ENCODE results near the gene CNIH4. TPM values are rescaled to one million over a fixed set of nuclear protein-coding genes. Genes with fewer than 3 reads are reported as not detected.

The CNIH4 gene
- total RNA-seq, 1 donor from 2014 or later = 91.8 TPM

DNA sequence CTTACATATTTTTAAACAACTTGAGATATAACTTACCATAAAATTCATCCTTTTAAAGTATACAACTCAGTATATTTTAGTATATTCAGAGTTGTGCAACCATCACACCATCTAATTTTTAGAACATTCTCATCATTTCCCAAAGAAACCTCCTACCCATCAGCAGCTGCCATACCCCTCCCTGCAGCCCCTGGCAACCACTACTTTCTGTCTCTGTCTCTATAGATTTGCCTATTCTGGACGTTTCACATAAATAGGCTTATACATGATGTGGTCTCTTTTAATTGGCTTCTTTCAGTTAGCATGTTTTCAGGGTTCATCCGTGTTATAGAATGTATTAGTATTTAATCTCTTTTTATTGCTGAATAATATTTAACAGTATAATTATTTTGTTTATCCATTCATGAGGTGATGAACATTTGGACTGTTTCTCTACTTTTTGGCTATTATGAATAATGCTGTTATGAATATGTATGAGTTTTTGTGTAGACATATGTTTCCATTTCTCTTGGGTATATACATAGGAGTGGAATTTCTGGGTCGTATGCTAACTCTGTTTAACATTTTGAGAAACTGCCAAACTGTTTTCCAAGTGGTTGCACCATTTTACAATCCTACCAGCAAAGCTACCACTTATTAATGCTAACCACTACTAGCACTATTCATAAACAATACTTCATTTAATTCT, 48.4 kb downstream of the CNIH4 start:
- Mint-ChIP-seq H3K4me1 (no peaks in the 10 kb centered on the region), H3K9me3 (no peaks in the 10 kb centered on the region), H3K27ac (no peak overlapping the region), H3K36me3 (peaks cover 34% of the 10 kb centered on the region), H3K27me3 (ENCODE audit: insufficient read depth, low read depth) (no peaks in the 10 kb centered on the region), H3K4me3 (no peak overlapping the region)
- no peaks in the 10 kb centered on the region for H3F3A ChIP-seq (ENCODE audit: low read depth)
- no peak overlapping the region for H2AFZ ChIP-seq (replicated peaks)
- no peaks in the 10 kb centered on the region for H3K27me3 ChIP-seq
- TF ChIP-seq, protein P1, sequence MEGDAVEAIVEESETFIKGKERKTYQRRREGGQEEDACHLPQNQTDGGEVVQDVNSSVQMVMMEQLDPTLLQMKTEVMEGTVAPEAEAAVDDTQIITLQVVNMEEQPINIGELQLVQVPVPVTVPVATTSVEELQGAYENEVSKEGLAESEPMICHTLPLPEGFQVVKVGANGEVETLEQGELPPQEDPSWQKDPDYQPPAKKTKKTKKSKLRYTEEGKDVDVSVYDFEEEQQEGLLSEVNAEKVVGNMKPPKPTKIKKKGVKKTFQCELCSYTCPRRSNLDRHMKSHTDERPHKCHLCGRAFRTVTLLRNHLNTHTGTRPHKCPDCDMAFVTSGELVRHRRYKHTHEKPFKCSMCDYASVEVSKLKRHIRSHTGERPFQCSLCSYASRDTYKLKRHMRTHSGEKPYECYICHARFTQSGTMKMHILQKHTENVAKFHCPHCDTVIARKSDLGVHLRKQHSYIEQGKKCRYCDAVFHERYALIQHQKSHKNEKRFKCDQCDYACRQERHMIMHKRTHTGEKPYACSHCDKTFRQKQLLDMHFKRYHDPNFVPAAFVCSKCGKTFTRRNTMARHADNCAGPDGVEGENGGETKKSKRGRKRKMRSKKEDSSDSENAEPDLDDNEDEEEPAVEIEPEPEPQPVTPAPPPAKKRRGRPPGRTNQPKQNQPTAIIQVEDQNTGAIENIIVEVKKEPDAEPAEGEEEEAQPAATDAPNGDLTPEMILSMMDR (IDR thresholded peaks at IDR 0.05) = no peak
- no peak for TF ChIP-seq EZH2phosphoT487 (IDR thresholded peaks at IDR 0.05)
- TF ChIP-seq EZH2 (IDR thresholded peaks at IDR 0.05) = no peak
- peaks cover 14% of the 10 kb centered on the region for H4K20me1 ChIP-seq (ENCODE audit: low read depth)
- H3K9ac ChIP-seq = no peak overlapping the region
- H3K4me1 ChIP-seq = peaks cover 5% of the 10 kb centered on the region
- no peak overlapping the region for H3K4me3 ChIP-seq
- no peaks in the 10 kb centered on the region for H3K9me3 ChIP-seq (ENCODE audit: low read depth)
- H3K4me2 ChIP-seq = no peak overlapping the region
- DNase-seq (ENCODE audit: low spot score) = no peak
- no peak overlapping the region for H3K27ac ChIP-seq
- peaks cover 7% of the 10 kb centered on the region for H3K79me2 ChIP-seq (ENCODE audit: low read depth)
- H3K36me3 ChIP-seq = peaks cover 43% of the 10 kb centered on the region

DNA sequence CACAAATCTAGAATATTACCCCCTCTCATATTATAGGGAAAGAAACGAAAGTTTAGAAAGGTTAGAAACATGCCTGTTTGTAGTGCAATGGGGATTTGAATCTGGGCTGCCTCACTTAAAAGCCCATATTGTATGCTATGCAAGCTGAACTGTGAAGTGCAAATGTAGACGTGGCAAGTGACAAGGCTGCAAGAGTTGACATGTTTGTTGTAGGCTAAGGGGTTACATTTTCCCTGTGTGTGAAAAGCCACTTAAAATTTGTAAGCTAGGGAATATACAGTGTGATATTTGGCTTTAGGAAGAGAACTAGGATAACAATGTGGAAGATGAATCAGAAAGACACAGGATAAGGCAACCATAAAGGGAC, 48.9 kb downstream of the CNIH4 start:
- Histone ChIP-seq H3K36me3 (peaks cover 42% of the 10 kb centered on the region), H3K27ac (no peak overlapping the region), H3K9me3 (ENCODE audit: low read depth) (no peaks in the 10 kb centered on the region), H3K4me1 (peaks cover 5% of the 10 kb centered on the region), H3K4me2 (no peak overlapping the region), H3K27me3 (no peaks in the 10 kb centered on the region), H3K9ac (no peak overlapping the region), H4K20me1 (ENCODE audit: low read depth) (peaks cover 14% of the 10 kb centered on the region), H3K79me2 (ENCODE audit: low read depth) (peaks cover 7% of the 10 kb centered on the region), H3F3A (ENCODE audit: low read depth) (no peaks in the 10 kb centered on the region), H2AFZ (replicated peaks) (no peak overlapping the region), H3K4me3 (no peak overlapping the region)
- Mint-ChIP-seq H3K4me1 (no peaks in the 10 kb centered on the region), H3K4me3 (no peak overlapping the region), H3K27ac (no peak overlapping the region), H3K36me3 (peaks cover 36% of the 10 kb centered on the region), H3K9me3 (no peaks in the 10 kb centered on the region), H3K27me3 (ENCODE audit: insufficient read depth, low read depth) (no peaks in the 10 kb centered on the region)
- no peak for DNase-seq (ENCODE audit: low spot score)
- TF ChIP-seq EZH2phosphoT487 (IDR thresholded peaks at IDR 0.05) = no peak
- TF ChIP-seq, protein P1 (IDR thresholded peaks at IDR 0.05) = no peak
- TF ChIP-seq EZH2 (IDR thresholded peaks at IDR 0.05) = no peak

DNA sequence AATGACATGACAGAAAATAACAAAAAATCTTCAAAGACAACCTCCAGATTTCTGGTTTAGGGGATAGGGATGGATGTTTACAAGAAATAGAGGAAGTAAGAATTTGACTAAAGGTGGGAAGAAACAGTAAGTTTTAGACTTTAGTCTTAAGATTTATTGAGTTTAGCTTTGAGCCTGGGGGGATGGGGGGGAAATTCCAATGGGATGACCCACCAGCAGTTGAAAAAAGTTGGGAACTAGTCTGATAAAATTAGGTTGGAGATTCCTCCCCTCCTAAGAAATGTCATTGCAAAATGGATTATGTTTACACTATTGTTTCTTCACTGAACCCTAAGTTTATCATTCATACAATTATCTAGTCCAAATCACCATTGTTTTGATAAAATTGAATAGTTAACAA, 49.5 kb downstream of the CNIH4 start:
- no peaks in the 10 kb centered on the region for H3K27me3 ChIP-seq
- peaks cover 33% of the 10 kb centered on the region for H3K36me3 Mint-ChIP-seq

More for the DNA sequence above, 49.5 kb downstream of the CNIH4 start:
- H3F3A ChIP-seq (ENCODE audit: low read depth) = no peaks in the 10 kb centered on the region
- H3K9ac ChIP-seq = no peak overlapping the region
- peaks cover 5% of the 10 kb centered on the region for H3K4me1 ChIP-seq
- peaks cover 17% of the 10 kb centered on the region for H4K20me1 ChIP-seq (ENCODE audit: low read depth)
- peaks cover 7% of the 10 kb centered on the region for H3K79me2 ChIP-seq (ENCODE audit: low read depth)
- no peak overlapping the region for H2AFZ ChIP-seq (replicated peaks)
- Mint-ChIP-seq H3K27me3 (ENCODE audit: insufficient read depth, low read depth) (no peaks in the 10 kb centered on the region), H3K9me3 (no peaks in the 10 kb centered on the region), H3K4me3 (no peak overlapping the region), H3K27ac (no peak overlapping the region), H3K4me1 (no peaks in the 10 kb centered on the region)
- H3K36me3 ChIP-seq = peaks cover 47% of the 10 kb centered on the region
- TF ChIP-seq EZH2phosphoT487 (IDR thresholded peaks at IDR 0.05) = no peak
- TF ChIP-seq EZH2 (IDR thresholded peaks at IDR 0.05) = no peak
- TF ChIP-seq, protein P1 (IDR thresholded peaks at IDR 0.05) = no peak
- peak overlapping the region; percentile 31 for H3K27ac ChIP-seq
- no peak overlapping the region for H3K4me2 ChIP-seq
- no peak for DNase-seq (ENCODE audit: low spot score)
- H3K4me3 ChIP-seq = no peak overlapping the region
- H3K9me3 ChIP-seq (ENCODE audit: low read depth) = no peaks in the 10 kb centered on the region
